Measurements from ENCODE around the gene ASB5. TPM values are rescaled to one million over a fixed set of nuclear protein-coding genes. Genes with fewer than 3 reads are reported as not detected.

ASB5 gene
- total and polyA plus RNA-seq, 2 donors (not counting 1 experiment from before 2014, with no cell fraction given), result not detected

GRCh38 chr4:176205299-176205698, 63.7 kb downstream of the ASB5 start:
- Histone ChIP-seq H2AFZ (ENCODE audit: insufficient read depth, low read depth, low read length, poor library complexity, severe bottlenecking) (no peak overlapping the region), H3K4me3 (ENCODE audit: control extremely low read depth in 1 of 5, extremely low read depth in 1 of 5, insufficient read depth in 1 of 5, low read depth in 2 of 5, low read length in 4 of 5) (no peak overlapping the region), H3K9ac (ENCODE audit: low read length) (no peak overlapping the region), H3K27ac (ENCODE audit: low read length in 2 of 2) (no peak overlapping the region), H3K4me1 (ENCODE audit: control insufficient read depth in 2 of 2, insufficient read depth in 2 of 2, low read length in 2 of 2) (no peaks in the 10 kb centered on the region), H3K36me3 (replicated peaks in 1 of 2; ENCODE audit: control extremely low read depth in 1 of 2, control insufficient read depth in 1 of 2, extremely low read depth in 1 of 2, insufficient read depth in 2 of 2, low read length in 1 of 2) (no peaks in the 10 kb centered on the region), H4K20me1 (ENCODE audit: control insufficient read depth, insufficient read depth, low read length, poor library complexity, severe bottlenecking) (no peaks in the 10 kb centered on the region), H3K79me2 (ENCODE audit: control insufficient read depth, insufficient read depth, low read length) (no peaks in the 10 kb centered on the region), H3K9me3 (ENCODE audit: control extremely low read depth in 1 of 3, control insufficient read depth in 2 of 3, insufficient read depth in 1 of 3, low read length in 2 of 3) (no peaks in the 10 kb centered on the region), H3K27me3 (replicated peaks in 1 of 4; ENCODE audit: control extremely low read depth in 1 of 4, control insufficient read depth in 3 of 4, insufficient read depth in 4 of 4, low read length in 3 of 4) (peaks cover 0 to 15% (median 6%) of the 10 kb centered on the region in 4 experiments), H3K4me2 (replicated peaks; ENCODE audit: low read depth, low read length, poor library complexity, severe bottlenecking) (no peak overlapping the region)
- POLR2A ChIA-PET, result no interaction called here
- intact Hi-C loops (cut with micrococcal nuclease), result no loop called here
- CTCF ChIA-PET, result no interaction called here
- TF ChIP-seq EZH2 (IDR thresholded peaks at IDR 0.05; ENCODE audit: borderline replicate concordance, insufficient read depth, low read depth, low read length, poor library complexity, severe bottlenecking) (no peak), CTCF (IDR thresholded peaks at IDR 0.05) (no peak)
- H3K4me1 Mint-ChIP-seq, result no peaks in the 10 kb centered on the region
- no peak for DNase-seq
- H3K9me3 Mint-ChIP-seq (ENCODE audit: insufficient read depth), result no peaks in the 10 kb centered on the region
- H3K27ac Mint-ChIP-seq, result no peak overlapping the region
- WGBS (ENCODE audit: insufficient coverage), result no CpG with 5 or more reads among the region's 4 CpGs
- ATAC-seq (ENCODE audit: low read depth), result no peak
- H3K4me3 Mint-ChIP-seq, result no peak overlapping the region
- peaks cover 35% of the 10 kb centered on the region for H3K27me3 Mint-ChIP-seq

GRCh38 chr4:176198316-176198903, 70.6 kb downstream of the ASB5 start:
- no peaks in the 10 kb centered on the region for H3K36me3 ChIP-seq (replicated peaks in 1 of 2; ENCODE audit: control extremely low read depth in 1 of 2, control insufficient read depth in 1 of 2, extremely low read depth in 1 of 2, insufficient read depth in 2 of 2, low read length in 1 of 2)
- DNase-seq, result no peak
- POLR2A ChIA-PET, result no interaction called here
- no peak overlapping the region for H3K4me3 ChIP-seq (ENCODE audit: control extremely low read depth in 1 of 5, extremely low read depth in 1 of 5, insufficient read depth in 1 of 5, low read depth in 2 of 5, low read length in 4 of 5)
- Mint-ChIP-seq H3K9me3 (ENCODE audit: insufficient read depth) (no peaks in the 10 kb centered on the region), H3K27me3 (peaks cover 33% of the 10 kb centered on the region), H3K4me1 (peaks cover 9% of the 10 kb centered on the region), H3K4me3 (no peak overlapping the region), H3K27ac (no peak overlapping the region)
- H3K4me2 ChIP-seq (replicated peaks; ENCODE audit: low read depth, low read length, poor library complexity, severe bottlenecking), result no peak overlapping the region
- TF ChIP-seq EZH2 (IDR thresholded peaks at IDR 0.05; ENCODE audit: borderline replicate concordance, insufficient read depth, low read depth, low read length, poor library complexity, severe bottlenecking), result no peak
- TF ChIP-seq CTCF (IDR thresholded peaks at IDR 0.05), result no peak
- intact Hi-C loops (cut with micrococcal nuclease), result no loop called here
- CTCF ChIA-PET, result interaction anchor here (0.8 kb wide), 1 partner anchor 143 kb away, joined by 3 read pairs; no protein-coding TSS in a partner anchor
- H2AFZ ChIP-seq (ENCODE audit: insufficient read depth, low read depth, low read length, poor library complexity, severe bottlenecking), result no peak overlapping the region
- 85% methylated on average over 7 of the region's 8 CpGs for WGBS (ENCODE audit: insufficient coverage)
- no peak overlapping the region for H3K9ac ChIP-seq (ENCODE audit: low read length)
- peaks cover 9 to 10% of the 10 kb centered on the region in 2 donors for H3K4me1 ChIP-seq (ENCODE audit: control insufficient read depth in 2 of 2, insufficient read depth in 2 of 2, low read length in 2 of 2)
- H4K20me1 ChIP-seq (ENCODE audit: control insufficient read depth, insufficient read depth, low read length, poor library complexity, severe bottlenecking), result no peaks in the 10 kb centered on the region
- ATAC-seq (ENCODE audit: low read depth), result no peak
- no peak overlapping the region for H3K27ac ChIP-seq (ENCODE audit: low read length in 2 of 2)
- H3K27me3 ChIP-seq (replicated peaks in 1 of 4; ENCODE audit: control extremely low read depth in 1 of 4, control insufficient read depth in 3 of 4, insufficient read depth in 4 of 4, low read length in 3 of 4), result peaks cover 0 to 14% (median 6%) of the 10 kb centered on the region in 4 experiments
- no peaks in the 10 kb centered on the region for H3K79me2 ChIP-seq (ENCODE audit: control insufficient read depth, insufficient read depth, low read length)
- peaks cover 0 to 2% (median 0%) of the 10 kb centered on the region in 3 donors for H3K9me3 ChIP-seq (ENCODE audit: control extremely low read depth in 1 of 3, control insufficient read depth in 2 of 3, insufficient read depth in 1 of 3, low read length in 2 of 3)
